Nephron progenitor cell (in vitro differentiated cells): ENCODE data around the gene TUBB6.

Experiments used
- DNase-seq: peaks from one replicate; pipeline ENCODE4 v3.0.0; 2021
- H3K27ac Mint-ChIP-seq: 2 replicates; pipeline ENCODE4 v1.8.0; 2021; ENCODE audit warnings: mild to moderate bottlenecking, moderate library complexity, mixed read lengths
- H3K27me3 Mint-ChIP-seq: 2 replicates; pipeline ENCODE4 v1.8.0; 2021; ENCODE audit warnings: mild to moderate bottlenecking, low read depth, mixed read lengths; ENCODE audit not compliant: poor library complexity
- H3K36me3 Mint-ChIP-seq: 2 replicates; pipeline ENCODE4 v1.8.0; 2021; ENCODE audit warnings: low read depth, mixed read lengths
- H3K4me1 Mint-ChIP-seq: 2 replicates; pipeline ENCODE4 v1.8.0; 2021; ENCODE audit warnings: mixed read lengths
- H3K4me3 Mint-ChIP-seq: 2 replicates; pipeline ENCODE4 v1.8.0; 2021; ENCODE audit warnings: mild to moderate bottlenecking, moderate library complexity, mixed read lengths
- H3K9me3 Mint-ChIP-seq: 2 replicates; pipeline ENCODE4 v1.8.0; 2021; ENCODE audit warnings: mild to moderate bottlenecking, moderate library complexity, mixed read lengths
- TF ChIP-seq, protein P1 (sequence below): fragments of 200-600 bp; sonication (generic); IDR thresholded peaks from 2 replicates; pipeline ENCODE4 v1.5.0; 2021; ENCODE audit warnings: antibody characterized with exemption

TUBB6 gene

GRCh38 chr18:12334863-12335262, 26.8 kb downstream of the TUBB6 start:
- Mint-ChIP-seq H3K9me3 (no peaks in the 10 kb centered on the region), H3K27ac (no peak overlapping the region), H3K27me3 (peaks cover 3% of the 10 kb centered on the region), H3K4me3 (no peak overlapping the region), H3K4me1 (peaks cover 34% of the 10 kb centered on the region), H3K36me3 (peaks cover 57% of the 10 kb centered on the region)
- TF ChIP-seq, protein P1, sequence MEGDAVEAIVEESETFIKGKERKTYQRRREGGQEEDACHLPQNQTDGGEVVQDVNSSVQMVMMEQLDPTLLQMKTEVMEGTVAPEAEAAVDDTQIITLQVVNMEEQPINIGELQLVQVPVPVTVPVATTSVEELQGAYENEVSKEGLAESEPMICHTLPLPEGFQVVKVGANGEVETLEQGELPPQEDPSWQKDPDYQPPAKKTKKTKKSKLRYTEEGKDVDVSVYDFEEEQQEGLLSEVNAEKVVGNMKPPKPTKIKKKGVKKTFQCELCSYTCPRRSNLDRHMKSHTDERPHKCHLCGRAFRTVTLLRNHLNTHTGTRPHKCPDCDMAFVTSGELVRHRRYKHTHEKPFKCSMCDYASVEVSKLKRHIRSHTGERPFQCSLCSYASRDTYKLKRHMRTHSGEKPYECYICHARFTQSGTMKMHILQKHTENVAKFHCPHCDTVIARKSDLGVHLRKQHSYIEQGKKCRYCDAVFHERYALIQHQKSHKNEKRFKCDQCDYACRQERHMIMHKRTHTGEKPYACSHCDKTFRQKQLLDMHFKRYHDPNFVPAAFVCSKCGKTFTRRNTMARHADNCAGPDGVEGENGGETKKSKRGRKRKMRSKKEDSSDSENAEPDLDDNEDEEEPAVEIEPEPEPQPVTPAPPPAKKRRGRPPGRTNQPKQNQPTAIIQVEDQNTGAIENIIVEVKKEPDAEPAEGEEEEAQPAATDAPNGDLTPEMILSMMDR: no peak
- DNase-seq: no peak

DNA sequence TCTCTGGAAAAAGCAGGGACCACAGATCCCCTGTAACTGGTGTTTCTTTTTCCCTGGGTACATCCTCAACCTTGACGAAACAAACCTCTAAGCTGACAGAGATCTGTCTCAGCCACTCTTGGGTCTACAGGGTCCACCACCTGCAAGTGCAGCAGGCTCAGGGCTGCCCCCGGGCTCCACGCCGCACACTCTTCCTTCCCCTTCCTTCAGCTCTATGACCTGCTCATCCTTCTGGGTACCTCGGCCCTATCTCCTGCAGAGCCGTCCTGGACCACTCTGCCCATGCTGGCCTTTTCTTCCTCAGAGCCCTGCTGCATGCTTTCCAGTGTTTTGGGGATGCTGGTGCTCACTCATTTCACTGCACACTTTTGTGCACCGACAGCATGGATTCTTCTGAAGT, 27.5 kb downstream of the TUBB6 start:
- TF ChIP-seq, protein P1: no peak
- H3K4me1 Mint-ChIP-seq: peaks cover 34% of the 10 kb centered on the region
- H3K27me3 Mint-ChIP-seq: peaks cover 3% of the 10 kb centered on the region
- no peak overlapping the region for H3K4me3 Mint-ChIP-seq
- H3K27ac Mint-ChIP-seq: peak overlapping the region; percentile 68
- no peaks in the 10 kb centered on the region for H3K9me3 Mint-ChIP-seq
- H3K36me3 Mint-ChIP-seq: peaks cover 62% of the 10 kb centered on the region
- no peak for DNase-seq

DNA sequence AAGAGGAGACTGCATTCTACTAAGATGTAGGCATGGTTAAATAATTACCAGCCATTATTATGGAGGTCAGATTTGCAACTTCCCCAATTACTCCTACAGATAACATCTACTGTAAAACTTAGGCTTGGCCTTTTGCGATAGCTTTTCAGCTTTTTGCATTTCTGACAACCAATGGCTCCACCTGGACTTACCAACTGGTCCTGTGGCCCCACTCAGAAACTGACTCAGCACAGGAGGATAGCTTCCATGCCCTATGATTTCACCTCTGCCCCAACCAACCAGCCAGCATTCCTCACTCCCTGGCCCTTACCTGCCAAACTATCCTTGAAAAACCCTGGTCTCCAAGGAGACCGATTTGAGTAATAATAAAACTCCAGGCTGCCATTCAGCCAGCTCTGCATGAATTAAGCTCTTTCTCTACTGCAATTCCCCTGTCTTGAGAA, 28.2 kb downstream of the TUBB6 start:
- Mint-ChIP-seq H3K27me3 (peaks cover 3% of the 10 kb centered on the region), H3K4me3 (no peak overlapping the region), H3K36me3 (peaks cover 66% of the 10 kb centered on the region), H3K27ac (no peak overlapping the region), H3K4me1 (peaks cover 34% of the 10 kb centered on the region), H3K9me3 (no peaks in the 10 kb centered on the region)
- no peak for DNase-seq
- TF ChIP-seq, protein P1: no peak

GRCh38 chr18:12336887-12337286, 28.8 kb downstream of the TUBB6 start:
- H3K9me3 Mint-ChIP-seq: no peaks in the 10 kb centered on the region
- peak overlapping the region; percentile 21 for H3K4me3 Mint-ChIP-seq
- H3K4me1 Mint-ChIP-seq: peaks cover 34% of the 10 kb centered on the region
- peak overlapping the region; percentile 24 for H3K27ac Mint-ChIP-seq
- no peak for DNase-seq
- H3K36me3 Mint-ChIP-seq: peaks cover 70% of the 10 kb centered on the region
- TF ChIP-seq, protein P1: no peak
- H3K27me3 Mint-ChIP-seq: peaks cover 3% of the 10 kb centered on the region

DNA sequence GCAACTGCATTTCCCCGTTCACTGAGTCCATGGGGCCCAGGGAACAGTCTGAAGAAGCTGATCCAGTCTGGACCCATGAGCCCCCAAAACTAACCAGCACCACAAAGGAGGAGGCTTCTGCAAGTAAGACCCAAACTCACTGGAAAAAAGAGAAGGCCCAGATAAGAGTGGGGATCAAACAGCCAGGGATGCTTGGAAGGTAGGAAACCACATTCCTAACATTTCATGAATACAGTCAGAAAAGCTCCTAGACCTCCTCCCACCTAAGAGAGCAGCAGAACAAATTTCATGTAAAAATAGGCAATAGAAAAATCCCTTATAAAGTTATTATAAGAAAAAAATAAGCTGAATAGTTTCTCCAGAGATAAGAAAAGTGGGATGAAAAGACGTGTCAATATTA, 30.3 kb downstream of the TUBB6 start:
- H3K27ac Mint-ChIP-seq: no peak overlapping the region

More for the DNA sequence above, 30.3 kb downstream of the TUBB6 start:
- peaks cover 2% of the 10 kb centered on the region for H3K27me3 Mint-ChIP-seq
- peaks cover 34% of the 10 kb centered on the region for H3K4me1 Mint-ChIP-seq
- no peaks in the 10 kb centered on the region for H3K9me3 Mint-ChIP-seq
- DNase-seq: no peak
- H3K4me3 Mint-ChIP-seq: no peak overlapping the region
- peaks cover 81% of the 10 kb centered on the region for H3K36me3 Mint-ChIP-seq
- TF ChIP-seq, protein P1: no peak
